Right atrium auricular region (tissue), 2 donors: ENCODE data around the gene SP140. TPM values are rescaled to one million over a fixed set of nuclear protein-coding genes. Genes with fewer than 3 reads are reported as not detected.
"Not testable (repeated sequence)": the region's sequence is repeated elsewhere in the genome, so short reads cannot be mapped to it uniquely, and the experiment has no call there.

Source experiments
- DNase-seq: peaks from one replicate; pipeline ENCODE4 v3.0.0-alpha.2; 2019; ENCODE audit warnings: low spot score
- H3K27ac ChIP-seq, 2 donors: fragments of 200-600 bp; sonication (generic); 1 replicate in 1 of 2; 2 replicates in 1 of 2; pipeline ENCODE4 v1.5.1; 2016 to 2019
- H3K27me3 ChIP-seq, 2 donors: fragments of 200-600 bp; sonication (generic); one replicate each; pipeline versions ENCODE4 v1.5.1 to v1.6.0; 2017 to 2019
- H3K36me3 ChIP-seq: fragments of 200-600 bp; sonication (generic); one replicate; pipeline ENCODE4 v1.5.1; 2016
- H3K4me1 ChIP-seq, 2 donors: fragments of 200-600 bp; sonication (generic); one replicate each; pipeline versions ENCODE4 v1.5.1 to v1.6.0; 2017 to 2019
- H3K4me3 ChIP-seq, 2 donors: fragments of 200-600 bp; sonication (generic); 1 replicate in 1 of 2; 2 replicates in 1 of 2; pipeline ENCODE4 v1.5.1; 2017 to 2019; ENCODE audit warnings: mild to moderate bottlenecking in 1 of 2, moderate library complexity in 1 of 2
- H3K9me3 ChIP-seq, 2 donors: fragments of 200-600 bp; sonication (generic); one replicate each; pipeline ENCODE4 v1.5.1; 2019
- total RNA-seq, 2 donors: library from RNA; depleted of rRNA; stranded (reverse); fragments of >200 nt; gene quantifications; one replicate each; pipeline ENCODE4 v1.1.0, GENCODE V29; 2016
- TF ChIP-seq, protein P1 (sequence below), 2 donors: fragments of 200-600 bp; sonication (generic); IDR thresholded peaks; one replicate each; pipeline ENCODE4 v1.5.1; 2019; ENCODE audit warnings: antibody characterized with exemption in 2 of 2

Gene SP140
- total RNA-seq, 2 donors from 2014 or later = 0.26 to 0.55 TPM

DNA sequence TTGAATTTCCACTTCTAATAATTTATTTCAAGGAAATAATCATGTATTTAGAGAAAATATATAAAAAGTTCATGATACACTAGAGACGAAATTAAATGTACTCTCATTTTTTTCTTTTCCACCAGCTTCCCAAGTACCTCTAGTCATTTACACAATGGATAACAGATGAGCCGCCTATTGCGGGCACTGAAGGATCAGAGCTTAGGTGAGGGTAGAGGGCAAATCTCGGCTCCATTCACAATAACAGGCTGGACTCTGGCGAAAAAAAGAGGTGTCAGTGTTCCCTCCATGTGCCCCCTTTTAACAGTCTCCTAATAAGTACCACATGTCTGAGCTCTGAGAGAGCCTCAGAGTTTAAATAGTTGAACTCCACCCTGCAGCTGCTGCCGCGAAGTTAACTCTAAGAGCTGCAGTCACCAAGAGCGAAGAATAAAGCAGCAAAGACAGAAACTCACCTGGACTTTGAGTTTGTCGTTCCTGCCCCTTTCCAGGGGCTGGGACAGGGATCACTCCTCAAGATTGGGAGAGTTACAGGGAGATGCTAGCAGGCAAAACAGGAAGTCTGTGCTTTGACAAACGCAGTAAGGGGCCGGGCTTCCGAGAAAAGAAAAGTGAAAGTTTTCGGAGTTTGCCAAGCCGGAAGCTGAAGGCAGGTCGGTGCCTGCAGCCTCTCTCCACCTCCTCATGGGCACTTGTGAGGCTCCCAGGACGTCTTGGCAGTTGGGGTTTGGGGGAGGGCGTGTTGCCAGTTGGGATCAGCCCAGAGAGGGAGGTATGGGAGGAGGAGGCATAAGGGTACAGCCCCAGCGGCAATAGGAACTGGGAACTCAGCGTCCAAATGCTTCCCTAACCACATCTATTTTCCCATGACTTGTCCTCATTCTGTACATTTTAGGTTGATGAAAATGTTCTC lies 5.9 kb upstream of the SP140 start, which contains the start of gene SP110:
Gene SP110, minus strand, starts transcription at position 566 of the 913 bp plus-strand sequence. CDS start 3,057 bp downstream, outside the sequence.
- Histone ChIP-seq H3K4me3 (peak within 1 kb of the TSS; percentile 61 to 65), H3K4me1 (peaks cover 0 to 25% of the 10 kb centered on the region in 2 donors), H3K27me3 (no peaks in the 10 kb centered on the region), H3K36me3 (peaks cover 13% of the 10 kb centered on the region), H3K9me3 (no peaks in the 10 kb centered on the region), H3K27ac (peak within 1 kb of the TSS; percentile 75)
- TF ChIP-seq, protein P1, sequence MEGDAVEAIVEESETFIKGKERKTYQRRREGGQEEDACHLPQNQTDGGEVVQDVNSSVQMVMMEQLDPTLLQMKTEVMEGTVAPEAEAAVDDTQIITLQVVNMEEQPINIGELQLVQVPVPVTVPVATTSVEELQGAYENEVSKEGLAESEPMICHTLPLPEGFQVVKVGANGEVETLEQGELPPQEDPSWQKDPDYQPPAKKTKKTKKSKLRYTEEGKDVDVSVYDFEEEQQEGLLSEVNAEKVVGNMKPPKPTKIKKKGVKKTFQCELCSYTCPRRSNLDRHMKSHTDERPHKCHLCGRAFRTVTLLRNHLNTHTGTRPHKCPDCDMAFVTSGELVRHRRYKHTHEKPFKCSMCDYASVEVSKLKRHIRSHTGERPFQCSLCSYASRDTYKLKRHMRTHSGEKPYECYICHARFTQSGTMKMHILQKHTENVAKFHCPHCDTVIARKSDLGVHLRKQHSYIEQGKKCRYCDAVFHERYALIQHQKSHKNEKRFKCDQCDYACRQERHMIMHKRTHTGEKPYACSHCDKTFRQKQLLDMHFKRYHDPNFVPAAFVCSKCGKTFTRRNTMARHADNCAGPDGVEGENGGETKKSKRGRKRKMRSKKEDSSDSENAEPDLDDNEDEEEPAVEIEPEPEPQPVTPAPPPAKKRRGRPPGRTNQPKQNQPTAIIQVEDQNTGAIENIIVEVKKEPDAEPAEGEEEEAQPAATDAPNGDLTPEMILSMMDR (IDR thresholded peaks at IDR 0.05) = no peak
- DNase-seq = peak; percentile 84

DNA sequence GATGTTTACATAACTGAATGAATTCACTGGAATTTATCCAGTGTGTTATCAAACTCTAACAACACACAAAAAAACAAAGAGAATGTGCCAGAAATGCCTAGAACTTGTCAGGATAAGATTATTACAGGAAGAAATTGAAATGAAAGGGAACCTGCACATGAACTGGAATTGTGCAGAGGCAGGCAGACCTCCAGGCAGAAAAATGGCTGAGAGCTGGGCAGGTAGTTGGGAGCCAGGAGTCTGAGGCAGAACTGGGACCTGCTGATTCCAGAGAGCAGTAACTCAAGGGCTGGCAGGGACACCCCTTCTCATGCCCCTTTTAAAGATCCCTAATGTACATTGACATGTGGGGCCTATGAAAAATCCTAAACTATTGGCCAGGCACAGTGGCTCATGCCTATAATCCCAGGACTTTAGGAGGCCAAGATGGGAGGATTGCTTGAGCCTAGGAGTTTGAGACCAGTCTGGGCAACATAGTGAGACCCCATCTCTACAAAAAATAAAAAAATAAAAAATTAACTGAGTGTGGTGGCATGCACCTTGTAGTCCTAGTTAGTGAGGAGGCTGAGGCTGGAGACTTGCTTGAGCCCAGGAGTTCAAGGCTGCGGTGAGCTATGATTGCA lies 5.1 kb upstream of the SP140 start:
- peaks cover 6% of the 10 kb centered on the region for H3K36me3 ChIP-seq
- DNase-seq = no peak
- H3K4me1 ChIP-seq = peaks cover 0 to 25% of the 10 kb centered on the region in 2 donors
- H3K9me3 ChIP-seq = no peaks in the 10 kb centered on the region
- TF ChIP-seq, protein P1 (IDR thresholded peaks at IDR 0.05) = no peak
- H3K27ac ChIP-seq = peak overlapping the region; percentile 75
- no peaks in the 10 kb centered on the region for H3K27me3 ChIP-seq
- H3K4me3 ChIP-seq = peak overlapping the region; percentile 61 to 65

DNA sequence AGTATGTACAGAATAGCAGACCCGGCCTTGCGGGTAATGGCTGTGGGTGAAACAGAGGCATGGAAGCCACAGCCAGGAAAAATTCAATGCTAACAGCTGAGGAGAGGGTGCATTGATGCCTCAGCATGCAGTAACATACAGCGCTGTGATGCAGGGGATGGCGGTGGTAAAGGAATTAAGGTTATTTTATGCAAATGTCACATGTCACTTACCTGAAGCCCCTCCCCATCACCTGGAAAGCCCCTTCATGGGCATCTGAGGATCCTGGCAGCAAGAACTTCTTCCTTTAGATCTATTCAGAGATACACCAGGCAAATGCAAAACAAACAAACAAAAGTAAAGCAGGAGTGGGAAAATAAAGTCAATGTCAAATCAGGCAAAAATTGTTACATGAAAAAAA lies 4.0 kb upstream of the SP140 start:
- H3K27me3 ChIP-seq = no peaks in the 10 kb centered on the region
- no peaks in the 10 kb centered on the region for H3K36me3 ChIP-seq
- TF ChIP-seq, protein P1 (IDR thresholded peaks at IDR 0.05) = no peak
- no peaks in the 10 kb centered on the region for H3K9me3 ChIP-seq
- no peak overlapping the region for H3K27ac ChIP-seq
- no peak overlapping the region for H3K4me3 ChIP-seq
- DNase-seq = no peak
- H3K4me1 ChIP-seq = peaks cover 0 to 25% of the 10 kb centered on the region in 2 donors

DNA sequence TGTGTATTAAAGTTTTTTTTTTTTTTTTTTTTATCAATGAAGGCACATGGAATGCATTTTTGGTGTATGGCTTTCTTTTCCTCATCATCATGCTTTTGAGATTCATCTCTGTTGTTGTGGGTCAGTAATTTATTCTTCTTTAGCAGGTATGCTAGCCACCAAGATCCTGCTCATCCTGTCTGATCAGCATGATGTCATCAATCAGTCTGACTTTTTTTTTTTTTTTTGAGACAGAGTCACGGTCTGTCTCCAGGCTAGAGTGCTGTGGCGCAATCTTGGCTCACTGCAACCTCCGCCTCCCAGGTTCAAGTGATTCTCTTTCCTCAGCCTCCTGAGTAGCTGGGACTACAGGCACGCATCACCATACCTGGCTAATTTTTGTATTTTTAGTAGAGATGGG lies 2.7 kb upstream of the SP140 start:
- H3K9me3 ChIP-seq, H3K27me3 ChIP-seq, H3K4me3 ChIP-seq, H3K36me3 ChIP-seq, DNase-seq, H3K27ac ChIP-seq: not testable (repeated sequence)
- peaks cover 0 to 20% of the 10 kb centered on the region in 2 donors for H3K4me1 ChIP-seq

DNA sequence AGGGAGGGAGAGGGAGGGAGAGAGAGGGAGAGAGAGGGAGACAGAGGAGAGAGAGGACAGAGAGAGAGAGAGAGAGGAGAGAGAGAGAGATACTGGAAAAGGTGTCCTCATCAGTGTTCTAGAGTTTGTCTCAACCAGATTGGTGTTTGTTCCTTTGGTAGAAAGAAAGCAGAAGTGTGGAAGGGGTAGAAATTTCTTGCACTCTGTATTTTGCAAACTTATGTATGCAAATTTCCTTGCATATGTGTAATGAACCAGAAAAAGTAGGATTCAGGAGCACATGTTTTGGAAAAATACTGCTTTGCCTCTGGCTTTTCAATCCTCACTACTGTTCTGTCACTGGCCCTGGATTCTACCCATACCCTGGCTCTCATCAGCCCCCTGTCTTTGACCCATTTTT lies 1.1 kb upstream of the SP140 start:
- no peak for DNase-seq
- no peaks in the 10 kb centered on the region for H3K36me3 ChIP-seq
- H3K9me3 ChIP-seq = no peaks in the 10 kb centered on the region
- no peak overlapping the region for H3K27ac ChIP-seq
- H3K27me3 ChIP-seq = no peaks in the 10 kb centered on the region
- peaks cover 0 to 6% of the 10 kb centered on the region in 2 donors for H3K4me1 ChIP-seq
- H3K4me3 ChIP-seq = no peak overlapping the region
- TF ChIP-seq, protein P1 (IDR thresholded peaks at IDR 0.05) = no peak

DNA sequence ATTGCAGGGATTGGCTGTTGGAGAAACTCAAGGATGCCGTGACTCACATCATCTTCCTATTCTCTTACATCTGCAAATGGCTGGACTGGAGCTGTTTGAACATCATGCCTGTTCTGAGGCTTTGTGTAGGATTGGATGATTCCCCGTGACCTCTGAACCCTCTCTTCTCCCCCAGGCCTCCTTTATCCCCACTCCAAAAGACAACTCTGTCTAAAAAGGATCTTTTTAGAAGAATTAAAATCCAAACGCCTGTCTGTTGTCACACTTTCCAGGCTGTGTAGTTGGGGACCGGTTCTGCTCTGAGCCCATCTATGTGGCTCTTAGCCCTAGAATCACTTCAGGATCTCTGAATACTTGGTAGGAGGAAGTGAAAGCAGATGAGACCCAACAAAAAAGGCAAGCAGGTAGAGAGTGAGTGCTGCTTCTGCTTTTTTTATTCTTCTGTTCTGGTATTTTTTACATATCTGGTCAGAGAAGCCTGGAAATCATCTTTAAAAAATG lies 565 bp downstream of the SP140 start:
- no peaks in the 10 kb centered on the region for H3K36me3 ChIP-seq
- H3K27ac ChIP-seq = no peak overlapping the region
- H3K4me3 ChIP-seq = no peak overlapping the region
- DNase-seq = no peak
- peaks cover 0 to 13% of the 10 kb centered on the region in 2 donors for H3K9me3 ChIP-seq
- TF ChIP-seq, protein P1 (IDR thresholded peaks at IDR 0.05) = no peak
- H3K27me3 ChIP-seq = no peaks in the 10 kb centered on the region
- H3K4me1 ChIP-seq = no peaks in the 10 kb centered on the region
